Stimulated activated CD8-positive, alpha-beta memory T cell treated with anti-CD3 and anti-CD28 coated beads, Interleukin-7, amount 100 ng/mL, for 24 hours (primary cell): Measurements from ENCODE around the gene ICAM4.
"Not testable (repeated sequence)": the region's sequence is repeated elsewhere in the genome, so short reads cannot be mapped to it uniquely, and the experiment has no call there.

Experiments used
- DNase-seq: peaks from one replicate; pipeline ENCODE4 v3.0.0-alpha.2; 2020; ENCODE audit warnings: low read depth

The ICAM4 gene

GRCh38 chr19:10269333-10270179 is 17.2 kb upstream of the ICAM4 start:
- DNase-seq = peak; percentile 81

GRCh38 chr19:10270180-10270615 is 16.6 kb upstream of the ICAM4 start:
- peak; percentile 54 for DNase-seq

DNA sequence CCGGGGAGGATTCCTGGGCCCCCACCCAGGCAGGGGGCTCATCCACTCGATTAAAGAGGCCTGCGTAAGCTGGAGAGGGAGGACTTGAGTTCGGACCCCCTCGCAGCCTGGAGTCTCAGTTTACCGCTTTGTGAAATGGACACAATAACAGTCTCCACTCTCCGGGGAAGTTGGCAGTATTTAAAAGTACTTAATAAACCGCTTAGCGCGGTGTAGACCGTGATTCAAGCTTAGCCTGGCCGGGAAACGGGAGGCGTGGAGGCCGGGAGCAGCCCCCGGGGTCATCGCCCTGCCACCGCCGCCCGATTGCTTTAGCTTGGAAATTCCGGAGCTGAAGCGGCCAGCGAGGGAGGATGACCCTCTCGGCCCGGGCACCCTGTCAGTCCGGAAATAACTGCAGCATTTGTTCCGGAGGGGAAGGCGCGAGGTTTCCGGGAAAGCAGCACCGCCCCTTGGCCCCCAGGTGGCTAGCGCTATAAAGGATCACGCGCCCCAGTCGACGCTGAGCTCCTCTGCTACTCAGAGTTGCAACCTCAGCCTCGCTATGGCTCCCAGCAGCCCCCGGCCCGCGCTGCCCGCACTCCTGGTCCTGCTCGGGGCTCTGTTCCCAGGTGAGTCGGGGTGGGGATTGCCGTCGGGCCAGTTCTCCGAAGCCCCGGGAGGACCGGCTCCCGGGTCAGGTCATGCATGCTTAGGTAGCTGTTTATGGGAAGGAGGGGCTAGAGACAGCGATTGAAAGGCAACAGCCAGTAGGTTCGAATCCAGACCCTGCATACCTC is 15.9 kb upstream of the ICAM4 start, which contains the start of gene ICAM1:
Gene ICAM1, plus strand, starts transcription at position 505 of the 779 bp plus-strand sequence. Its CDS starts 40 bp downstream, at position 545.
- DNase-seq = peak; percentile 43

GRCh38 chr19:10271543-10272086 is 15.1 kb upstream of the ICAM4 start:
- no peak for DNase-seq

DNA sequence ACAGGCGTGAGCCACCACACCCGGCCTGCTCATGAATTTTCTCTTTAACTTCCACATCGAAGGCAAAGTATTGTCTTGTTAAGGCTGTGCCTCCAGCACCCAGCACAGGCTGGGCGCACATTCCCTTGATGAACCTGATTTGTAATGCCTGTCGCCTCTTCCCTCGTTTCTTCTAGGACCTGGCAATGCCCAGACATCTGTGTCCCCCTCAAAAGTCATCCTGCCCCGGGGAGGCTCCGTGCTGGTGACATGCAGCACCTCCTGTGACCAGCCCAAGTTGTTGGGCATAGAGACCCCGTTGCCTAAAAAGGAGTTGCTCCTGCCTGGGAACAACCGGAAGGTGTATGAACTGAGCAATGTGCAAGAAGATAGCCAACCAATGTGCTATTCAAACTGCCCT is 12.2 kb upstream of the ICAM4 start:
- no peak for DNase-seq

DNA sequence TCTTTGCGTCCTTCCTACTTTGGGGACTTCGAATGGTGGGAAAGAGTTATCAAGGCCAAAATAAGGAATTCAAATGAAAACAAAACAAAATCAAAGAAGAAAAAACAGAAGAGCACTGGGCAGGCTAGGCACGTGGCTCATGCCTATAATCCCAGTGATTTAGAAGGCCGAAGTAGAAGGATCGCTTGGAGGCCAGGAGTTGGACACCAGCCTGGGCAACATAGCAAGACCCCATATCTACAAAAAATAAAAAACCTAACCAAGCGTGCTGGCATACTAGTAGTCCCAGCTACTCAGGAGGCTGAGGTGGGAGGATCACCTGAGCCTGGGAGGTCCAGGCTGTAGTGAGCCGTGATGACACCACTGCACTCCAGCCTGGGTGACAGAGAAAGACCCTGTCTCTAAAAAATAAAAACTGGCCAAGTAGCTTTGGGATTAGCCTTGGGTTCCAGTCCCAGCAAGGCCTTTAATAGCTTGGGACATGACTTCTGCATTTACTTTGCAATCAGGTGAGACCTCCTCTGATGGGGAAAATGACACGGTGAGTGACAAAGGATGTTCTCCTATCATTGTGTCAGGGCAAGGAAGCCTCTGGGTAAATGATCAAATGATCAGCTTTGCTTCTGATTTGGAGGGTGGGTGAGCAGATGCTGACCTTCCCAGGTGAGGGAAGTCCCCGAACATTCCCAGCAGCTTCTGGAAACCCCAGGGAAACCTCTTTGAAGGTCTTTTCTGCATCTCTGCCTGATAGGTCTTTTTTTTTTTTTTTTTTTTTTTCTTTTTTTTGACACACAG is 8.8 kb upstream of the ICAM4 start:
- DNase-seq = no peak

DNA sequence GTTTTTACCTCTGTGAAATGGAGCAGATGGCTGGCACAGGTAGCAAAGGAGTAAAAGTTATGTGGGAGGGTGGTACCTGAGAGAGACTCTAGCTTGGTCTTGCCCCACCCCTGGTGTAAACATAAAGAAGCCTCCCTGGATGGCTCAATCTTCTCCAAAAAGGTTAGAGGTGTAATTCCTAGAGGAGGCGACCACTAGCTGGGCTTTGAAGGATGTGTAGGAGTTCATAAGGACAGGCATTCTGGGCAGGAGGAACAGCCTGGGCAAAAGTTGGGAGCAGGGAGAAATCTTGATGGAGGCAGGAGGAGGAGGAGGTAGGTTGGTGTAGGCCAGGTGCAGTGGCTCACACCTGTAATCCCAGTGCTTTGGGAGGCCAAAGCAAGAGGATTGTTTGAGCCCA is 7.8 kb upstream of the ICAM4 start:
- DNase-seq = no peak

DNA sequence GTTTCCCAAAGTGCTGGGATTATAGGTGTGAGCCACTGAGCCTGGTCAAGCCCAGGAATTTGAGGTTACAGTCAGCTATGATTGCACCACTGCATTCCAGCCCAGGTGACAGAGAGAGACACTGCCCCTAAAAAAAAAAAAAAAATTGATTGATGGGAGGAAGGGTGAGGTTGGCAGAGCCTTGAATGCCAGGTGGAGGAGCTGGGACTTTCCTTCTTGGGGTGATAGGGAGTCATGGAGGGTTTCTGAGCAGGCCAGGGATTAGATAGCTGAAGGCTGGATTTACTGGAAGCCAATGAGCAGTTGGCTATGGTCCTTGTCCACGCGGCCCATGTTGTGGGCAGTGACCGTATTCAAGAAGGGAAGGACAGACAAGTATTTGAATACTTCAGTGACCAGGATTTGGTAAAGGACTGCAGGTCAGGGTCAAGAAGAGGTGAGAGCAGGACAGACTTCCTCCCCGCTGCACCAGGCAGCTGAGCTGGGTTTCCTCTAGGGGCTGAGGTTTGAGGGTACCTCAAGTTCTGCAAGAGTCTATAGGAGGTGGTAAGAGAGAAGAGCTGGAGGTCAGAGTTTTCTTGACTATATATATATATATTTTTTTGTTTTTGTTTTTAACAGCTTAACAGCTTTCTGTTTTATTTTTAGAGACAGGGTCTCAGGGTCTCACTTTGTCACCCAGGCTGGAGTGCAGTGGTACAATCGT is 6.9 kb upstream of the ICAM4 start:
- DNase-seq = no peak

DNA sequence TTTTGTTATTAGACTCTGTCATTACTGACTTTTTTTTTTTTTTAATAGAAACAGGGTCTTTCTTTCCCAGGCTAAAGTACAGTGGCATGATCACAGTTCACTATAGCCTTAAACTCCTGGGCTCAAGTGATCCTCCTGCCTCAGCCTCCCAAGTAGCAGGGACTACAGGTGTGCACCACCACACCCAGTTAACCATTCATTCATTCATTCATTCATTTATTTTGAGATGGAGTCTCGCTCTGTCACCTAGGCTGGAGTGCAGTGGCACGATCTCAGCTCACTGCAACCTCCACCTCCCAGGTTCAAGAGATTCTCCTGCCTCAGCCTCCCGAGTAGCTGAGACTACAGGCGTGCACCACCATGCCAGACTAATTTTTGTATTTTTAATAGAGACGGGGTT is 4.7 kb upstream of the ICAM4 start:
- DNase-seq = not testable (repeated sequence)

- DNase-seq = no peak
These were observed 3.3 kb upstream of the ICAM4 start for GRCh38 chr19:10283301-10284064.

- no peak for DNase-seq
These were observed 2.4 kb upstream of the ICAM4 start for GRCh38 chr19:10284065-10284959.

GRCh38 chr19:10284960-10285278 is 1.8 kb upstream of the ICAM4 start:
- DNase-seq = no peak

DNA sequence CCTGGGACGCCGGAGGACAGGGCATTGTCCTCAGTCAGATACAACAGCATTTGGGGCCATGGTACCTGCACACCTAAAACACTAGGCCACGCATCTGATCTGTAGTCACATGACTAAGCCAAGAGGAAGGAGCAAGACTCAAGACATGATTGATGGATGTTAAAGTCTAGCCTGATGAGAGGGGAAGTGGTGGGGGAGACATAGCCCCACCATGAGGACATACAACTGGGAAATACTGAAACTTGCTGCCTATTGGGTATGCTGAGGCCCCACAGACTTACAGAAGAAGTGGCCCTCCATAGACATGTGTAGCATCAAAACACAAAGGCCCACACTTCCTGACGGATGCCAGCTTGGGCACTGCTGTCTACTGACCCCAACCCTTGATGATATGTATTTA is 1.4 kb upstream of the ICAM4 start:
- DNase-seq = no peak

- DNase-seq = no peak
These were observed 2.0 kb downstream of the ICAM4 start for GRCh38 chr19:10288662-10289166.

DNA sequence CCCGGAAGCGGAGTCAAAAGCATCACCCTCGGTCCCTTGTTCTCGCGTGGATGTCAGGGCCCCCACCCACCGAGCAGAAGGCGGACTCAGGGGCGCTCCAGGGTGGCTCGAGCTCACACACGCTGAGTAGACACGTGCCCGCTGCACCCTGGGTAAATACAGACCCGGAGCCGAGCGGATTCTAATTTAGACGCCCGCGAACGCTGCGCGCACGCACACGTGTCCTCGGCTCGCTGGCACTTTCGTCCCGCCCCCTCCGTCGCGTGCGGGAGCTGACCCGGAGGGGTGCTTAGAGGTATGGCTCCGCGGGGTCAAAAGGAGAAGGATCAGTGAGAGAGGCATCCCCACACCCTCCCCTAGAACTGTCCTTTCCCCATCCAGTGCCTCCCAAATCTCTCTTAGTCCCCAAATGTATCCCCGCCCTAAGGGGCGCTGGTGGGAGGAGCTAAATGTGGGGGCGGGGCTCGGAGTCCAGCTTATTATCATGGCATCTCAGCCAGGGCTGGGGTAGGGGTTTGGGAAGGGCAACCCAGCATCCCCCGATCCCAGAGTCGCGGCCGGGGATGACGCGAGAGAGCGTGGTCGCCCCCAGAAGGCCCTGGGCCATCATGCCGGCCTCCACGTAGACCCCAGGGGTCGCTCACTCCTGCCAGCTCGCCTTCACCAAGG is 2.5 kb downstream of the ICAM4 start:
- no peak for DNase-seq

- no peak for DNase-seq
These were observed 3.1 kb downstream of the ICAM4 start, which contains the start of gene ICAM5 for GRCh38 chr19:10289836-10290356. TSS of gene ICAM5 (plus strand) at chr19:10289952. CDS start at chr19:10290044, 92 bp downstream.

GRCh38 chr19:10290357-10290875 is 3.7 kb downstream of the ICAM4 start:
- no peak for DNase-seq

DNA sequence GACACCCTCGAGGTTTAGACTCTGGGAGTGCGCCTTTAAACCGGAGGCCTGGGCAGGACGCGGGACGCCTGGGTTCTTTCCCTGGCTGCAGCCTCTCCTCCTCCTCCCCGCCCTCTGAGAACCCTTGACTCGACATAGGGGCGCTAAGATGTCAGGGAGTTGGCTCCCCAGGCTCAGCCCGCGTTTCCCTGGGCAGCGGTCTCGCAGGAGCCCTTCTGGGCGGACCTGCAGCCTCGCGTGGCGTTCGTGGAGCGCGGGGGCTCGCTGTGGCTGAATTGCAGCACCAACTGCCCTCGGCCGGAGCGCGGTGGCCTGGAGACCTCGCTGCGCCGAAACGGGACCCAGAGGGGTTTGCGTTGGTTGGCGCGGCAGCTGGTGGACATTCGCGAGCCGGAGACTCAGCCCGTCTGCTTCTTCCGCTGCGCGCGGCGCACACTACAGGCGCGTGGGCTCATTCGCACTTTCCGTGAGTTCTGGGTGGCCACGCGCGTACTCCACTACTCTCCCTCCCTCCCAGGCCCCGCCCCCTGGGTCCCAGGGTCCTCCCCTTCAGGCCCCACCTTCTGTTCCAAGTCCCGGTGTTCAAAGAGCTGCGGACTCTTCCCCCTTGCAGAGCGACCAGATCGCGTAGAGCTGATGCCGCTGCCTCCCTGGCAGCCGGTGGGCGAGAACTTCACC is 4.3 kb downstream of the ICAM4 start:
- DNase-seq = no peak
